Activated effector memory CD4-positive, alpha-beta T cell treated with Interleukin-2 at 50 U/mL for 16 hours (primary cell): ENCODE data around the gene CC2D1A.
A peak's percentile ranks its signal among the peaks of the same experiment; 100 is the strongest.

Experiments used
- DNase-seq: peaks from one replicate; pipeline ENCODE4 v3.0.0-alpha.2; 2020

CC2D1A gene

GRCh38 chr19:13880059-13881043 lies 25.6 kb upstream of the CC2D1A start:
- DNase-seq, result peak; percentile 98

- no peak for DNase-seq
Measured at GRCh38 chr19:13881251-13881691, 24.7 kb upstream of the CC2D1A start.

- DNase-seq, result peak; percentile 36
Measured at GRCh38 chr19:13881692-13882418, 24.1 kb upstream of the CC2D1A start.

GRCh38 chr19:13882419-13882795 lies 23.6 kb upstream of the CC2D1A start:
- no peak for DNase-seq

- DNase-seq, result no peak
Measured at GRCh38 chr19:13882836-13883235, 23.2 kb upstream of the CC2D1A start.

GRCh38 chr19:13883516-13884064 lies 22.4 kb upstream of the CC2D1A start:
- no peak for DNase-seq

- no peak for DNase-seq
Measured at GRCh38 chr19:13884726-13885591, 21.0 kb upstream of the CC2D1A start.

GRCh38 chr19:13885826-13886365 lies 20.1 kb upstream of the CC2D1A start:
- no peak for DNase-seq

GRCh38 chr19:13887018-13887436 lies 19.0 kb upstream of the CC2D1A start:
- DNase-seq, result no peak

GRCh38 chr19:13887517-13887916 lies 18.5 kb upstream of the CC2D1A start:
- no peak for DNase-seq

GRCh38 chr19:13888281-13888680 lies 17.7 kb upstream of the CC2D1A start:
- DNase-seq, result no peak

GRCh38 chr19:13890136-13890535 lies 15.9 kb upstream of the CC2D1A start:
- DNase-seq, result no peak

GRCh38 chr19:13892870-13893269 lies 13.1 kb upstream of the CC2D1A start:
- DNase-seq, result no peak

GRCh38 chr19:13894552-13894951 lies 11.4 kb upstream of the CC2D1A start:
- no peak for DNase-seq

GRCh38 chr19:13896227-13896626 lies 9.8 kb upstream of the CC2D1A start:
- no peak for DNase-seq

- no peak for DNase-seq
Measured at GRCh38 chr19:13899393-13899792, 6.6 kb upstream of the CC2D1A start.

- DNase-seq, result no peak
Measured at GRCh38 chr19:13899912-13900584, 6.0 kb upstream of the CC2D1A start.

- DNase-seq, result peak; percentile 7
Measured at GRCh38 chr19:13902993-13903555, 2.9 kb upstream of the CC2D1A start.

- DNase-seq, result peak; percentile 9
Measured at GRCh38 chr19:13906521-13906904, 512 bp downstream of the CC2D1A start.

GRCh38 chr19:13906910-13907309 lies 909 bp downstream of the CC2D1A start:
- DNase-seq, result no peak

GRCh38 chr19:13908674-13909073 lies 2.7 kb downstream of the CC2D1A start:
- DNase-seq, result no peak
